Endothelial cell of umbilical vein (primary cell): Measurements from ENCODE around the gene CCDC30. TPM values are rescaled to one million over a fixed set of nuclear protein-coding genes. Genes with fewer than 3 reads are reported as not detected.

ENCODE experiments used
- BruUV-seq: library from RNA; stranded (reverse); fragments of 400-500 nt; replicated peaks from 2 replicates; lab custom pipeline; 2021; lab: Mats Ljungman, UMichigan
- CTCF ChIA-PET: fragments of 300-600, 350-600 bp; sonication (Branson Sonifier 250); formaldehyde crosslinking; loops from one replicate; lab custom pipeline; 2021; ENCODE audit warnings: antibody characterized with exemption, inconsistent platforms; lab: Charles Lee
- POLR2A ChIA-PET: fragments of 300-600, 350-600 bp; sonication (Branson Sonifier 250); formaldehyde crosslinking; loops from one replicate; lab custom pipeline; 2021; ENCODE audit warnings: antibody characterized with exemption, inconsistent platforms; lab: Charles Lee
- DNase-seq: peaks from one replicate; pipeline ENCODE4 v3.0.0-alpha.2; 2011; ENCODE audit warnings: low read depth, low spot score
- FAIRE-seq: peaks from 2 replicates; lab custom pipeline; 2011; peaks lifted over from hg19 to GRCh38; lab: Jason Lieb, UNC
- H2AFZ ChIP-seq: 2 replicates; pipeline ENCODE4 v1.6.0; 2012; ENCODE audit warnings: low read depth, low read length, control low read depth, inconsistent platforms
- H3K27ac ChIP-seq: 2 replicates; pipeline ENCODE4 v1.5.1; 2011; ENCODE audit warnings: low read depth, mild to moderate bottlenecking, control low read depth, low read length, moderate library complexity; ENCODE audit not compliant: insufficient read depth
- H3K27me3 ChIP-seq, 2 experiments: 2 replicates each; pipeline versions ENCODE4 v1.6.0 to v1.6.1; 2011; ENCODE audit warnings: low read length in 2 of 2, mixed read lengths in 1 of 2; ENCODE audit not compliant: control insufficient read depth in 2 of 2, insufficient read depth in 2 of 2
- H3K36me3 ChIP-seq, 2 experiments: 2 replicates in 1 of 2; 3 replicates in 1 of 2; pipeline ENCODE4 v1.5.1; 2011; ENCODE audit warnings: low read length in 2 of 2, mild to moderate bottlenecking in 1 of 2, moderate library complexity in 1 of 2; ENCODE audit not compliant: control insufficient read depth in 2 of 2, insufficient read depth in 2 of 2; ENCODE audit errors: extremely low read depth in 1 of 2
- H3K4me1 ChIP-seq: 3 replicates; pipeline ENCODE4 v1.5.1; 2011; ENCODE audit warnings: mild to moderate bottlenecking, low read length; ENCODE audit not compliant: control insufficient read depth, insufficient read depth; ENCODE audit errors: extremely low read depth
- H3K4me2 ChIP-seq: 2 replicates; pipeline ENCODE4 v1.6.1; 2011; ENCODE audit warnings: low read length, control low read depth, mixed read lengths; ENCODE audit not compliant: insufficient read depth
- H3K4me3 ChIP-seq, 3 experiments: fragments of 200-600 bp in 1 of 3; sonication (generic), shearing (Covaris generic) in 1 of 3; replicated peaks in 1 of 3; 2 replicates each; pipeline ENCODE4 v1.5.1; 2011 to 2016; ENCODE audit warnings: control low read depth in 3 of 3, low read length in 3 of 3, mild to moderate bottlenecking in 2 of 3, inconsistent platforms in 1 of 3, low read depth in 1 of 3, moderate library complexity in 1 of 3; ENCODE audit not compliant: insufficient read depth in 1 of 3
- H3K79me2 ChIP-seq: 2 replicates; pipeline ENCODE4 v1.6.0; 2012; ENCODE audit warnings: low read length, inconsistent platforms; ENCODE audit not compliant: control insufficient read depth, insufficient read depth
- H3K9ac ChIP-seq: replicated peaks from 2 replicates; pipeline ENCODE3; 2011; ENCODE audit warnings: low read length, control low read depth; ENCODE audit not compliant: insufficient read depth; ENCODE audit errors: extremely low read depth
- H3K9me1 ChIP-seq: replicated peaks from 3 replicates; pipeline ENCODE4 v1.6.0; 2011; ENCODE audit warnings: mild to moderate bottlenecking, low read length; ENCODE audit not compliant: control insufficient read depth, insufficient read depth; ENCODE audit errors: extremely low read depth
- H3K9me3 ChIP-seq: replicated peaks from 2 replicates; pipeline ENCODE4 v1.5.1; 2012; ENCODE audit warnings: low read length, inconsistent platforms; ENCODE audit not compliant: control insufficient read depth, insufficient read depth
- H4K20me1 ChIP-seq: replicated peaks from 2 replicates; pipeline ENCODE3; 2011; ENCODE audit warnings: mild to moderate bottlenecking, low read length; ENCODE audit not compliant: control insufficient read depth, insufficient read depth; ENCODE audit errors: extremely low read depth
- CTCF ChIP-seq, 2 donors: IDR thresholded peaks; 1 replicate in 1 of 2; 2 replicates in 1 of 2; pipeline ENCODE4 v1.5.1; 2011; ENCODE audit warnings: low read length in 2 of 2, mild to moderate bottlenecking in 2 of 2, moderate library complexity in 2 of 2, control low read depth in 1 of 2, inconsistent platforms in 1 of 2, low read depth in 1 of 2; ENCODE audit not compliant: insufficient read depth in 1 of 2; ENCODE audit errors: extremely low read depth in 1 of 2
- EZH2 ChIP-seq: IDR thresholded peaks from 2 replicates; pipeline ENCODE4 v1.6.1; 2012; ENCODE audit warnings: borderline replicate concordance, low read depth, mild to moderate bottlenecking, moderate library complexity, low read length, inconsistent platforms; ENCODE audit not compliant: severe bottlenecking
- FOS ChIP-seq: IDR thresholded peaks from 2 replicates; pipeline ENCODE4 v1.6.1; 2011; ENCODE audit warnings: mild to moderate bottlenecking, low read length, moderate library complexity, borderline replicate concordance; ENCODE audit not compliant: insufficient read depth
- GATA2 ChIP-seq: IDR thresholded peaks from 2 replicates; pipeline ENCODE4 v1.7.0; 2011; ENCODE audit warnings: low read depth, mild to moderate bottlenecking, moderate library complexity, mixed read lengths, low read length; ENCODE audit not compliant: insufficient read length, insufficient read depth
- JUN ChIP-seq: IDR thresholded peaks from 2 replicates; pipeline ENCODE4 v1.6.1; 2011; ENCODE audit warnings: borderline replicate concordance, low read depth; ENCODE audit not compliant: insufficient read length, insufficient read depth
- MAX ChIP-seq: IDR thresholded peaks from 2 replicates; pipeline ENCODE4 v1.6.1; 2011; ENCODE audit not compliant: insufficient read depth, insufficient read length
- MYC ChIP-seq: IDR thresholded peaks from one replicate; pipeline ENCODE4 v1.6.1; 2011; ENCODE audit warnings: mild to moderate bottlenecking, low read depth, low read length
- POLR2A ChIP-seq: IDR thresholded peaks from 2 replicates; pipeline ENCODE4 v1.6.1; 2012; ENCODE audit warnings: low read depth, mild to moderate bottlenecking, control low read depth, low read length
- POLR2AphosphoS5 ChIP-seq: IDR thresholded peaks from 2 replicates; pipeline ENCODE4 v1.6.1; 2012; ENCODE audit warnings: low read depth, mild to moderate bottlenecking, control low read depth, low read length, moderate library complexity; ENCODE audit not compliant: insufficient read depth
- dilution Hi-C: fragments of 300-500 bp; cut with MboI; formaldehyde crosslinking; loops from one replicate; pipeline ENCODE4 v1.15.0; 2019; ENCODE audit warnings: low sequenced_read_pairs; ENCODE audit not compliant: extremely low pct_ligation_motif_present
- intact Hi-C: fragments of 100-400 bp; cut with micrococcal nuclease; formaldehyde crosslinking; loops from one replicate; pipeline ENCODE4 v1.10.0; 2022
- polyA plus RNA-seq, 4 experiments: library from polyadenylated mRNA; depleted of rRNA in 3 of 4; stranded (reverse) in 3 of 4; unstranded in 1 of 4; fragments of >200 nt; gene quantifications; 2 replicates each; pipeline versions ENCODE4 v1.2.1 to v1.2.3, GENCODE V29; 2011 to 2012; ENCODE audit warnings: missing spikeins in 1 of 4
- total RNA-seq: library from RNA; stranded (reverse); gene quantifications from 2 replicates; pipeline ENCODE4 v1.2.3, GENCODE V29; 2021

The CCDC30 gene
- total and polyA plus RNA-seq, 2 donors (not counting 3 experiments of a cell fraction or from before 2014, with no cell fraction given) = 0.19 to 2.9 TPM

GRCh38 chr1:42586016-42586415 is 122.9 kb downstream of the CCDC30 start:
- Histone ChIP-seq H4K20me1 (no peaks in the 10 kb centered on the region), H3K79me2 (no peaks in the 10 kb centered on the region), H3K9me1 (no peaks in the 10 kb centered on the region), H3K27me3 (peaks cover 0 to 6% of the 10 kb centered on the region in 2 experiments), H3K27ac (no peak overlapping the region), H3K4me1 (no peaks in the 10 kb centered on the region), H2AFZ (no peak overlapping the region), H3K9me3 (no peaks in the 10 kb centered on the region), H3K4me3 (no peak overlapping the region), H3K36me3 (no peaks in the 10 kb centered on the region), H3K9ac (no peak overlapping the region), H3K4me2 (no peak overlapping the region)
- no TSS peak for BruUV-seq
- dilution Hi-C loops = no loop called here
- intact Hi-C loops = no loop called here
- DNase-seq (no peak), FAIRE-seq (no peak)
- CTCF ChIA-PET = interaction anchor here (1.0 kb wide), 1 partner anchor 8 kb away, joined by 5 read pairs; no protein-coding TSS in a partner anchor
- POLR2A ChIA-PET = no interaction called here
- no peak for TF ChIP-seq MYC
- TF ChIP-seq MAX = no peak

- CTCF ChIA-PET = no interaction called here
- TF ChIP-seq POLR2A = no peak
- TF ChIP-seq MAX = no peak
- no peak for TF ChIP-seq JUN
- TF ChIP-seq GATA2 = no peak
- TF ChIP-seq MYC = no peak
- no peak for TF ChIP-seq FOS
- TF ChIP-seq EZH2 = no peak
- TF ChIP-seq POLR2AphosphoS5 = no peak
- no peak for TF ChIP-seq CTCF (IDR thresholded peaks at IDR 0.05; ENCODE audit: extremely low read depth in 1 of 2, insufficient read depth in 1 of 2, low read depth in 1 of 2, low read length in 2 of 2)
- POLR2A ChIA-PET = no interaction called here
Measured at GRCh38 chr1:42587753-42588152, 124.7 kb downstream of the CCDC30 start.

More at GRCh38 chr1:42587753-42588152, 124.7 kb downstream of the CCDC30 start:
- Histone ChIP-seq H3K79me2 (no peaks in the 10 kb centered on the region), H3K9me1 (no peaks in the 10 kb centered on the region), H3K36me3 (no peaks in the 10 kb centered on the region), H3K4me2 (no peak overlapping the region), H3K27ac (no peak overlapping the region), H4K20me1 (no peaks in the 10 kb centered on the region), H2AFZ (no peak overlapping the region), H3K4me3 (no peak overlapping the region), H3K9ac (no peak overlapping the region), H3K4me1 (no peaks in the 10 kb centered on the region), H3K27me3 (no peaks in the 10 kb centered on the region), H3K9me3 (no peaks in the 10 kb centered on the region)
- no peak for FAIRE-seq
- intact Hi-C loops = no loop called here
- BruUV-seq = no TSS peak
- dilution Hi-C loops = no loop called here
- DNase-seq = no peak
